Panc1 (cell line): Measurements from ENCODE around the gene DNM1.

Source experiments
- SIN3A ChIP-seq: IDR thresholded peaks from 2 replicates; pipeline ENCODE4 v1.6.1; 2012; ENCODE audit warnings: low read depth, mild to moderate bottlenecking, low read length, moderate library complexity, borderline replicate concordance; ENCODE audit not compliant: insufficient read depth
- TF ChIP-seq, protein P1 (sequence below): fragments of 450-650 bp; IDR thresholded peaks from 2 replicates; pipeline ENCODE4 v1.5.1; 2017; ENCODE audit warnings: mild to moderate bottlenecking

GRCh38 chr9:128298535-128299482 is 95.6 kb downstream of the DNM1 start:
- TF ChIP-seq, protein P1, sequence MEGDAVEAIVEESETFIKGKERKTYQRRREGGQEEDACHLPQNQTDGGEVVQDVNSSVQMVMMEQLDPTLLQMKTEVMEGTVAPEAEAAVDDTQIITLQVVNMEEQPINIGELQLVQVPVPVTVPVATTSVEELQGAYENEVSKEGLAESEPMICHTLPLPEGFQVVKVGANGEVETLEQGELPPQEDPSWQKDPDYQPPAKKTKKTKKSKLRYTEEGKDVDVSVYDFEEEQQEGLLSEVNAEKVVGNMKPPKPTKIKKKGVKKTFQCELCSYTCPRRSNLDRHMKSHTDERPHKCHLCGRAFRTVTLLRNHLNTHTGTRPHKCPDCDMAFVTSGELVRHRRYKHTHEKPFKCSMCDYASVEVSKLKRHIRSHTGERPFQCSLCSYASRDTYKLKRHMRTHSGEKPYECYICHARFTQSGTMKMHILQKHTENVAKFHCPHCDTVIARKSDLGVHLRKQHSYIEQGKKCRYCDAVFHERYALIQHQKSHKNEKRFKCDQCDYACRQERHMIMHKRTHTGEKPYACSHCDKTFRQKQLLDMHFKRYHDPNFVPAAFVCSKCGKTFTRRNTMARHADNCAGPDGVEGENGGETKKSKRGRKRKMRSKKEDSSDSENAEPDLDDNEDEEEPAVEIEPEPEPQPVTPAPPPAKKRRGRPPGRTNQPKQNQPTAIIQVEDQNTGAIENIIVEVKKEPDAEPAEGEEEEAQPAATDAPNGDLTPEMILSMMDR, result no peak
- no peak for TF ChIP-seq SIN3A
